HG03571 (cell line): ENCODE results near the gene SFXN1.

Source experiments
- ATAC-seq: cut with Tn5 transposase; IDR thresholded peaks from one replicate; pipeline ENCODE4 v1.9.1; 2021; ENCODE audit not compliant: unreplicated experiment

The SFXN1 gene

GRCh38 chr5:175567954-175568353 is 89.6 kb downstream of the SFXN1 start:
- ATAC-seq = no peak

DNA sequence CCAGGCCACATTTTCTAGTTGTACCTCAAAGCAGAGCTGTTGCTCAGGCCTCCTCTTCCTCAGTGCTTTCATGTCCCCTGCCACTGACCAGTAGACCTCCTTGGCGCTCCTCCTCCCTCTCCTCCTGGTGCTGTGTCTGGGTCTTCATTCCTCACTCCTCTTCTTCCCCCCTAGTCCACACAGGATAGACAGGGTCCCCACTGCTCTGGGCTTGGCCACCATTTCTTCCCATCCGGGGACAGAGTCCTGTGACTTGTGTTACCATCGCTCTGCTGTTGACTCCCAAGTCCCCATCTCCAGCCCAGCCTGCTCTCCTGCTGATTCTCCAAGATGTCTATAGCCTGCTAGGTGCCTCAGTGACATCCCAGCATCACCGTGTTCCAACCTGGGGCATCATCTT is 91.3 kb downstream of the SFXN1 start:
- ATAC-seq = no peak

GRCh38 chr5:175572886-175573285 is 94.5 kb downstream of the SFXN1 start:
- no peak for ATAC-seq

DNA sequence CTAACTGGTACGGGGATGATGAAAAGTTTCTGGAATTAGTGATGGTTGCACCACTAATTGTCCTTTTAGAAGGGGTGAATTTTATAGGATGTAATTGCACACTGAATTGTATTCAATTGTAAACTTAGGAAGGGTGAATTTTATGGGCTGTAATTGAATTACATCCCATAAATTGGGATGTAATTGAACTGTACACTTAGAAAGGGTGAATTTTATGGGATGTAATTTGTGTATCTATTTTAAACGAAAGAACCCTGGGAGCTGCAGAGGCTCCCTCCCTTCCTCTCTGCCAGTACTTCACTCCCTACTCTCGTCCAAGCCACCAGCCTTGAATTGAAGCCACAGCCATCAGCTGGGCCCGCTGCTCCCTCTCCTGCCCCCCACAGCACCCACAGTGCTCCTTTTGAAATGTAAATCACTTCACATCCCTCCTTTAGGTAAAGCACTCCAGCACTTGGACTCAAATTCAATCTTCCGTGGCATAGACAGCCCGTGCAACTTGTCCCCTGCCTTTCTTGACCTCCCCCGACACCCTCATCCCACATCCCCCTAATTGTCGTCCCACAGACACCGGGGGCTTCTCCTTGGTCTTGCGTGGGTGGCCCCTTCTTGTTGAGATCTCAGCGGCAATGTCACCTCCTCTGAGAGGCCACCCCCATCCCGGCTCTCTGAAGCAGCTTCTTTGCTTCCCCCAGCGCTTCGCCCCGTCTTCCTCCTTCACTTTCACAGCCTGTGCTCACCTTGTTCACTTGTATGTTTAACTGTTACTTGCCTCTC is 95.3 kb downstream of the SFXN1 start:
- no peak for ATAC-seq

GRCh38 chr5:175575301-175575700 is 96.9 kb downstream of the SFXN1 start:
- ATAC-seq = no peak

- ATAC-seq = no peak
These were observed 97.7 kb downstream of the SFXN1 start for GRCh38 chr5:175576096-175576495.

DNA sequence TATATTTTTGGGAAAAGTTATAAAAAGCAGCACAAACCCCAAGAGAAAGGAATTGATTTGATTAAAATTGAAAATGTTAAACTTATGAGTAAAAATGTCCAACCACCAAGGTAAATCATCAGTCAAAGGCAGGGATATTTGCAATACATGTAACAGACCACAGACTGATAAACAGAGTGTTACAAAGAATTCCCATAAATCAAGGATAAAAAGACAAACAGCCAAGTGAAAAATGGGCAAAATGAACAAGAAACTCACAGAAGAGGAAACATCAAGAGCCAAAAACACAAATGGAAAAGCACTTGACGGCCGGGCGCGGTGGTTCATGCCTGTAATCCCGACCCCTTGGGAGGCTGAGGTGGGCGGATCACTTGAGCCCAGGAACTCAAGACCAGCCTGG is 98.2 kb downstream of the SFXN1 start:
- no peak for ATAC-seq
